Fibroblast of lung (primary cell): Measurements from ENCODE around the gene CRYGS.

Experiments used
- CTCF ChIP-seq, 2 donors: IDR thresholded peaks in 1 of 2; conservative IDR thresholded peaks in 1 of 2; 1 replicate in 1 of 2; 2 replicates in 1 of 2; pipeline ENCODE4 v1.5.1; 2011 to 2012; ENCODE audit warnings: low read length in 2 of 2, control low read depth in 1 of 2, inconsistent platforms in 1 of 2, low read depth in 1 of 2, mild to moderate bottlenecking in 1 of 2
- EZH2 ChIP-seq: IDR thresholded peaks from 2 replicates; pipeline ENCODE4 v1.5.1; 2012; ENCODE audit warnings: low read length, control low read depth, mild to moderate bottlenecking; ENCODE audit errors: missing control alignments

- no peak for TF ChIP-seq CTCF (conservative IDR thresholded peaks at IDR 0.05 in 1 of 2, IDR thresholded peaks at IDR 0.05 in 1 of 2; ENCODE audit: low read depth in 1 of 2, low read length in 2 of 2)
- TF ChIP-seq EZH2: no peak
Observed at GRCh38 chr3:186552408-186553031, 8.3 kb upstream of the CRYGS start.
